Measurements from ENCODE around the gene RRP15.

The RRP15 gene

DNA sequence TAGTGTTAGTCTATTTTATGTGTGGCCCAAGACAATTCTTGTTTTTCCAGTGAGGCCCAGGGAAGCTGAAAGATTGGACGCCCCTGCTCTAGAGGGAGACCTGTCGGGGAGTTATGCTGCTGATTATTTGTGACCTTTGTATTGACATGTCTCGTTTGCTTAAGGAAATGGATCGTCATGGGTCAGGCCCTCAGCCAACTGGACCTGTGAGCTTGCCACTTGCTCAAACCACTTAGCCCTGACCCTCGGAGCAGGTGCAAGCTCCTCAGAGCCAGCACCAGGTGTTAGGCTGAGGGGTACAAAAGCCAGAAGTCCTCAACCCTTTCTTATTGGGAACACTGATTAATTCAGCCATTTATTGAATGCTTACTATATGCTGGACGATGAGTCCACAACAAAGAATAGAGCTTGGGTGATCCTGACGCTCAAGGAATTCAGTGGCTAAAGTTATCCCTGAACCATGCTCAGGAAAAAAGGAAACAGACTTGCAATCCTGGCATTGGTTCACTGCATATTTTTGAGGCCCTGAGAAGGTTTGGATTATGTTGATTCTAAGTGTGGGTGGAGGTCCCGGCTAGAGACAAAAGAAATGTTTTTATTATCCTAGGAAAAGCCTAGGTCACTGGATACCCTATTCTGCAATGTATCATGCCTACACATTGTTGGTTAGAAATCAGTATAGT is 79.1 kb downstream of the RRP15 start:
- peak; percentile 31 for DNase-seq

DNA sequence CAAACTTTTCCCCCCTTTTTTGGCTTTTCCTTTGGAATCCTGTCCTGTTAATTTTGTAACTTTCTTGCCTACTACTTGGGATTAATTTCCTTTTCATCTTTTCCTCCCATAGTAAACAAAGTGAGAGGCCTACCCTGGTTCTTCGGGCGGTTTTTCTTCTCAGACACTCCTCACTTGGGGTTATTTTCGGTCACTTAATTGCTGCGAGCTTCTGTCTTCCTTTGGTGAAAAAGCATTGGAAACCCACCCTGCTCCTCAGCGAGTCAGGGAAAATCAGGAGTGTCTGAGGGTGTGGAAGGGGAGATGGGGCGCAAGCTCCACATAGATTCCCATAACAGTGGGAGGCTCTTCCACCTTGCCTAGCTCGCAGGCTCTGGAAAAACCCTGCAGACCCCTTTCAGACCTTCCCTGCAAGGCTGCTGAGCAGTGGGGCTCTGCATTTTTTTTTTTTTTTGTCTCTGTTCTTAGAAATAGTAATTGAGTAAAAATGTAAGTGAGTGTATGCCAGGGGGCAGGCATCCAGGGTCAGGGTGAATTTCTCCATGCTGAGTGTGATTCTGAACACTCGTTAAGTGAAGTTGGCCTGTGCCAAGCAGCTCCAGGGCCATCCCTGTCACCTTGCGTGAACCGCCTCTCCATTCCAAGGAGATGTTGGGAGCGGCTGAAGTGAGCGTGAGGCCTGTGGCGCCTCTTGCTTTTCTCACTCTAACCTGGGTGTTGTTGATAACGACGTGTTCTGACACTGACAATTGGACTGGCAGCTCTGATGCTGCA is 80.3 kb downstream of the RRP15 start:
- no peak for DNase-seq

DNA sequence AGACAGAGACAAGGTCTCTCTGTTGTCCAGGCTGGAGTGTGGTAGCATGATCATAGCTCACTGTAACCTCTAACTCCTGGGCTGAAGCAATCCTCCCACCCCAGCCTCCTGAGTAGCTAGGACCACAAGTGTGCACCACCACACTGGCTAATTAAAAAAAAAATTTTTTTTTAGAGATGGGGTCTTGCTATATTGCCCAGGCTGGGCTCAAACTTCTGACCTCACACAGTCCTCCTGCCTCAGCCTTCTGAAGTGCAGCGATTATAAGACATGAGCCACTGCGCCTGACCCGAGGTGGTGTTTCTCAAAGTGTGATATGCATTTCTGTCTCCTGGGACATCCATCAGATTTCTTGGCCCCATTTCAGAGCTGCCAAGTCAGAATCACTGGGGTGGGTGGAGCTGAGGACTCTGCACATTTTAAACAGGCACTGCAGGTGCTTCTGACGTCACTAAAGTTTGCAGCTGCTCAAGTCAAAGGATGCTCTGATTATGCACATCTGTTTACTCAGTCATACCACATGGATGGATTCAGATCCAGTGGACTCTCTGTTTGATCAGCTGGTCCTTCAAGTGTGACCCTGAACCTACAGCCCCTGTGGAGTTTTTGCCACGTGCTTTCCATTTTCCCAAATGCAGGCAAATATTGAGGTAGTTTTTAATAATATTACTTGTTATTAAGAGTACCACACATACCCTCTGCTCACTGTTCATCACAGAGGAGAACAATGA is 81.4 kb downstream of the RRP15 start:
- DNase-seq, result peak; percentile 94

DNA sequence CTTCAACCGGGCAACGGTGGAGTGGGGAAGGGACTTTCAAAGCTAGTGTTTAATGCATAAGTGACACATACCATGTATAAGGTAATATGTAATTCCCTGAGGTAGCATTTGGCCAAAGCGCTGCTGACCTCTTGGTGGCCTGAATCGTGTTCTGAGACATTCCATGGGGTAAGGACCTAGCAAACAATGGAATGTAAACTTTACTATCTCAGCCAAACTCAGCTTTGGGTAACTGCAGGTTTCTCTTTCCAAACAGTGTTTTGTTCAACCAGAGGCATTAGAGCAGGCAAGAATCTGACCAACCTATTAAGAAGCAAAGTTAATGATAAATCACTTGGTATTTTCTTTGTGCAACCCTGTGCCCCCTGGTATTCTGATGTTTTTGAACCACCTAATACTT is 82.0 kb downstream of the RRP15 start:
- no peak for DNase-seq

DNA sequence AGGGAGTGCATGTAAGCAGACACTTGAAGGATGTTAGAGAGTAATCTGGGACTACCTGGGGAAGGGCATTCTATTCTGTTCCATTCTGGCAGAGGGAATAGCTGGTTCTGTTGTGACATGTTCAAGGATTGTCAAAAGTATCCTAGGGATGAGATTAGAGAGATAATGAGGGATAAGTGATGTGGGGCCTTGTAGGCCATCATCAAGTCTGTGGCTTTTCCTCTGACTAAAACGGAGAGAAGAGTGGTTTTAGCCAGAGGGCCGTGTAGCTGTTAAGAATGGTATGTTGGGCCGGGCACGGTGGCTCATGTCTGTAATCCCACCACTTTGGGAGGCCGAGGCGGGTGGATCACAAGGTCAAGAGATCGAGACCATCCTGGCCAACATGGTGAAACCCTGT is 83.6 kb downstream of the RRP15 start:
- DNase-seq, result no peak

DNA sequence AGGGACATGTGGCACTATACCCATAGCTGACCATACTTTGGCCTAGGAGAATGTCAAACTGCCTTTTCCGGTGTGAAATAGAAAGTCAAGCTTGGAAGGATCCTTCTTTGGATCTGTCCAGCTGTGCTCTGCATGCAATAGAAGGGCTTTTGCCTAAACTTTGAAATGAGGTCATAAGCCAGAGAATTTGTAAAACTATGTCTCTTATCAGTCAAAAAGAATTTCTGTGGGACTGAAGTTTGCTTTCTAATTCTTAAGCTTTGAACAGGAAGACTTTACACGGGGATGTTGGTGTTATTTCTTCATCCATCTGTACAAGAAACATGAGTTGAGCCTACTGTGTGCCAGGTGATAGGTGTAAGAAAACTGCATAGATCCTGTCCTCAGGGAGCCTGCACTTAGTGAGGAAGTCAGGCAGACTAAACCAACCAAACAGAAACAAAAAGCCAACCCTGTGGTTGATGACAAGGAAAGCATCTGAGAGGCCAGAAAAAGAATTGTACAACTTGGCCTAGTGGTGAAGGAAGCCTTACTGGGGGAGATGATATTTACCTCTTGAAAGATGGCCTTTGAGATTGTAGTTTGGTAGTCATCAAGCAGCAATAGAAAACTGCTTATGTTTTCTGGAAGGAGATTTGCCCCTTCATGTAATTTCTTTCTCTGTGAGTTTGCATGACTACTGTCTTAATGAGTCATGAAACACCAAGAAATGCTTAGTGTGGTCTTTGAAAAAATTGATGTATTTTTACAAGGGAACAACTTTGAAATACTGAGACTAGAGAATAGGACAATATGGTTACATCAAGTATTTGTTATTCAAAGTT is 84.8 kb downstream of the RRP15 start:
- DNase-seq, result no peak

DNA sequence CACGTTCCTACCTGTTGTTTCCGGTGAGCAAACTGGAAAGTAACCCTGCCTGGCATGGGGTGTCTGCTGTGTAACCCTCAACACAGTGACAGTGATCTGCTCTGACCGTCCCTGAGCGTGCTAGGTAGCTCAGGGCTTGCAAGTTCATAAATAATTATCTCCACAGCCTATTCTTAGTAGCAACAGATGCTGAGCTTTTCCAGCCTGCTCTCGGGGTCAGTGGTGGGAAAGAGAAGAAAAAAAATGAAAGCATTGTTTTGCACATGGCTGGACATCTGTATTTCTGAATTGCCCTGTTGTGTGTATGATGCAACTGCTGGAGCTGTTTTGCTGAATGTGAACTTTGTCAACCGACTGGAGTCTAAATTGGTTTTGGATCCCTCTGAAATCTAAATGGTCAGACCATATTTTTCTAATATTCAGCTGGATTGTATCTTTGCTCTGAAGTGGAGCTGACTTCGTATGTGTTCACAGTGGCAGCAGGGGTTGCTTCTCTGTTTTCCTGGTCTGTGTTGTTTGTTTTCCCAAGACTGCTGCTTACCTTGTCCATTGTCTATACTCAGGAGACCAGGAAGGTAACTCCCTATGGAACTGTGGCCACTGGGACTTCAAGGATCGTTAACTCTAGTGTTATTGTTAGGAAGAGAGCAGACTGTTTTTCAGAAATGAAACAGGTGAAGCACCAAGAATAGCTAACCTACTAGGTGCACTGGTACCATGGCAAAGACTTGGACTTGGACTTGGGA is 87.0 kb downstream of the RRP15 start:
- peak; percentile 71 for DNase-seq

DNA sequence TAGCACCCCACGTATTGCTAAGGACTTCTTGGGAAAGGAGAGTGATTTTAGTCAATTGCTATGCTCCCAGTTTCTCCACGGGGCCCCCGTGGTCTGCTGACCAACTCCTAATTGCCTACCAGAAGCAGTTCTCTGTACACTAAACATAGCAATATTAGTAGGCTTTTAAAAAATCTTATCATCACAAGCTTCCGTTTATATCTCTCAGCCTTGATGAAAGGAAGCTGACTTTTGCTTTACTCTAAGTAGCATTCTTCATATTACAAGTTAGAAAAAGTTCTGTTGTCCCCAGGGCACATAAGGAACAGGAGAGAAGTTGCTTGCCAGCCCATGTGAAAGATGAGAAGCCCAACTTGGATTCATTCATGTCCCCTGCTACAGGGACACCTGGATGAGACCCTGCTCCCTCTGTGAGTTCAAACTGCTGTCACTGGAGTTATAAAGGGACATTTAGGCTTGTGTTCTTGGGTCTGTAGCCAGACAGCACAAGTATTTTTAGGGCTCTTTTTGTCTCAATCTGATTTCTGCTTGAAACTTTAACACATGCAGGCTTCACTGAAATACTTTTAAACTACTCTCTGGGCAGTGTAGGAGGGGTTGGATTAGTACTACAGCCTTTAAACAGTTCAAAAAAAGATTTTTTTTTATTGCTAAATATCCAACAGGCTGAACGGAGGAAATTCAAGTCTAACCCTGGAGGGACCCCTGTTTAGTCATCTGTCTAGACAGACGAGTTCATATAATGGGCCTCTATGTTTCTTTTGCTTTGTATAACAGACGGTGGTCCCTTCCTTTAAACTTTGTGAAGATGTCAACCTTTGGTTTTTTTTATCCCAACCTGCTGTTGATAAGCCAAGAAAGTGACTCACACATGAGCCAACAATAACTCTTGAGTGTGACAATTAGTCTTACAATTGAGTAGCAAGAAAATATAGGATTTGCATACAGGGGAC is 89.6 kb downstream of the RRP15 start:
- no peak for DNase-seq

DNA sequence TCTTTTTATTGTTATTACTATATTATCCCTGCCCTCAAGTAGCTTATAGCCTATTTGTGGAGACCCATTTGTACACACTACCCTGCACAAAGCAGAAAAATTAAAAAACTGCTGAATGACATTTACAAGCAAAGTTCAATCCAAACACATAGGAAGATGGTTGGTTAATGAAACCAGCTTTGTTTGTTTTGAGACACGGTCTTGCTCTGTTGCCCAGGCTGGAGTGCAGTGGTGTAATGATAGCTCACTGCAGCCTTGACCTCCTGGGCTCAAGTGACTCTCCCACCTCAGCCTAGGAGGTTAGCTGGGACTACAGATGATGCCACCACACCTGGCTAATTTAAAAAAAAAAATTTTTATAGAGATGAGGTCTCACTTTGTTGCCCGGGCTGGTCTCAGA is 91.6 kb downstream of the RRP15 start:
- no peak for DNase-seq

DNA sequence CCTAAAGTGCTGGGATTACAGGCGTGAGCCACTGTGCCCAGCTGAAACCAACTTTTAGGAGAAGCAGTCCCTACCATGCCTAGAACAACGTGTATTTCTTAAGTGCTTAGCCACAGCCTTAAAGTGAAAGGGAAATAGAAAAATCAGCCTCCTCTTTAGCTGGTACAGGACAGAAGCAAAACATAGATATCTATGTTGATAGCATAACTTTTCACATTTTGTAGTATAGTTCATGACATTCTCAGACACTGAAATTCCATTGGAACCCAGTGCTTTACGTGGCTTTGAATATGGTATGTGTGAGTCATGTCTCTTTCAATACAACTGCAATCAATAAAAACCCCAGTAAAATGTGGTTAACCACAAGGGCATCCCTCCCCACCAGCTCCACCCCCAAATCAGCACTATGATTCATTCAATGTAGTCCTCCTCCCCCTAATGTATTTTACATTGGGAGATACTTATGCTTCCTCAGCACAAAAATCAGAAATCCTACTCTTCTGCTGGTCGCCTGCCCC is 92.1 kb downstream of the RRP15 start:
- DNase-seq, result no peak

DNA sequence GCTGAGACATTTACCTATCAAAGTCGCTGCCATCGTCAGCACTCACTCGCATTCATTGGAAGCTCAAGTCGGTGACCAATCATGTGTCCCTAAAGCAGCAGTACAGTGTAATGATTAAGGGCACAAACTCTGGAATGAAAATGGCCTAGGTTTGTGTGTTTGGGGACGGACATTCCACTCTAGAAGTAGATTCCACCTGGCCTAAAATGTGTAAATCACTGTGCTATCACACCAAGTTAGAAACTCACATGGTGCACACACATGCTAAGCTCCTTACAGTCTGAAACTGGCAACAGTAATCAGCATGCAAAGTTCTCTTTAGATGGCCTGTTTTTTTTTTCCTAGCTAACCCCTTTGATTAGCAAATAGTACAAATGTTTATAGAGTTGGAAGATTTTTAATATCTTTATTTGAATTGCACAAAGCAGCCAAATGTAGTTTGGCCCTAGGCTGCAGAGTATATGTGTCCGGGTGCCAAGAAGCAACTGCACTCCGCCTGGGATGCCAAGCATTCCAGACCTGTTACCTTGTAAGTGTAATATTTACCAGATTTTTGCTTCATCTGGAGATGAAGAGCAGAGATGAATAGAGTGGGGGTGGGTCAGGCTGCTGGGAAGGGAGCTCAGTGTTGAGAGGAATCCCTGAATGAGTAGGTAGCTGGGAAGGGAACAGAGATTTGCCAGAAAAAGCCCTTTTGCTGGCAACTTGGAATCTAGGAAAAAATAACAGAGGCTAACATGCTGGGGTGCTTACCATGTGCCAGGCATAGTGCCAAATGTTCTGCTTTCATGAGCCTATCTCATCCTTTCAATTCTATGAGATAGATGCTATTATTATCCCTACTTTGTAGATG is 95.3 kb downstream of the RRP15 start:
- no peak for DNase-seq

DNA sequence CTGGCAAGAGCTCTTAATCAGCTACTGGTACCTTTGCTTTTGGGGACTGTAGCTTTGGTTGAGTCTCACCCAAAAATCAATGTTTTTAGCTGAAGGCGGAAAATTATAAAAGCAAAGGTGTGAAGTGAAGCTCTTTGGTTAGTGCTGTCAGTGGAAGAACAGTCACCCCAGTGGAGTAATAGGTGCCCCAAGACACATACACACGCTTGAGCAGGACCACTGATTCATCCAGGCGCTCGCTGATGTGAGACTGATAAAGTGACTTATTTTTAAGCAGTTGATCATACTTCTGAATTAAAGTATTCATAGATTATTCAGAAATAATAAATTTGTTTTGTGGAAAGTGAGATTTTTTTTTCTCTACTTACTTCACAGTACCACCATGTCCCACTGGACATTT is 97.2 kb downstream of the RRP15 start:
- DNase-seq, result no peak

DNA sequence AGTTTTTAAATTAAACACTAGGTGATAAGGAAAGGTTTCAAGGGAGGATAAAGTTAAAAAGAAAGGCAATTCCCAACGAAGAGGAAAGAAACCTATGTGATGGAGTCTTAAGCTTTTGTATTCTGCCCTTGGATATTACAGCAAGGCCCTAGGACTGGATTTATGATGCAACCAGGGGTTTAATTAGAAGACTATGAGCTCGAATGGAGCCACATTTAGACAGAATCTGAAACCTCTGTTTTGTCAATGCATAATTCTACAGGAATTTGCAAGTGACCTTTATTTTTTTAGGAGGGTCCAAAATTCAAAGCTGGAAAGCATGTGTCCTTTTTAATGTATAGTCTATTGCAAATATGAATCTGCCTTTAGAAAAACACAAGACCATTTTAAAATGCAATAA is 98.0 kb downstream of the RRP15 start:
- DNase-seq, result no peak

DNA sequence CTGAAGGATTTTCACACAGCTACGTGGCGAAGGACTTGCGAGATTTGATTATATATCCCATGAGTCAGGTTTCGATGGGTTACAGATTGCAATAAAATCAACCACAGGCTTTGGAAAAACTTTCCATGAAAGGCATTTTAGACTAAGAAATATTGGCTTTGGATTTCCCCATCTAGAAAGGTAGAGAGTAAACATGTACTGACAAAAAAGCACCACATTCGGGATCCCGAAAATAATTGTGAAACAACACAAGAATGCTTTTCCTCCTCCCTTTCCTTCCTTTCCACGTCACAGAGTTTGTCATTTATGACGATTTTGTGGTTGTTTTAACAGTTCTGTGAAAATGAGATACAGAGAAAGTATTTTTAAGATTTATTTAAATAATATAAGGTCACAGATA is 98.6 kb downstream of the RRP15 start:
- DNase-seq, result no peak

DNA sequence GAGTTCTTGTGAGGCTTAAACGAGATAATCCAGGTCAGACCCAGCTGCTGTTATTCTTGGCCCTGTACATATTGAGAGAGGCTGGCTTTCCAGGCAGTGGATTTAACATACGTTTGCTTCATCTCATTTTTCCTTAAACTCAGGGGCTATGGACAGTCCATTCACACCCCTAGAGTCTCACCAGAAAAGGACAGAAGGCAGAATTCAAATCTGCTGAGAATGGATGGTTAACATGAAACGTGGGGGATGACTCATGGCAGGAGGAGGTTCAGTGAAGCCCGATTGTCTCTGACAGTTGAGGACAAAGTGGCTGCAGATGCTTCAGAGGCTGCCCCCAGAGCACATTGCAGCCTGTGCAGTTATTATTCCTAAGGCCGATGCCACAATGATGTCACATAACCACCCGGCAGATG is 99.5 kb downstream of the RRP15 start:
- peak; percentile 84 for DNase-seq
